K562 (cell line): ENCODE results near the gene MDC1. TPM values are rescaled to one million over a fixed set of nuclear protein-coding genes. Genes with fewer than 3 reads are reported as not detected.

Source experiments
- AFF4 ChIP-seq: sonication (generic); formaldehyde crosslinking; IDR thresholded peaks from 2 replicates; pipeline ENCODE4 v1.8.0; 2023; ENCODE audit warnings: mild to moderate bottlenecking, missing genetic modification reagents
- ARID3A ChIP-seq: IDR thresholded peaks from 2 replicates; pipeline ENCODE4 v1.6.1; 2012; ENCODE audit warnings: low read depth, low read length, improper control_type of control experiment, borderline replicate concordance
- ATF1 ChIP-seq, 2 experiments: fragments of 450-650 bp in 1 of 2; IDR thresholded peaks; 2 replicates each; pipeline ENCODE4 v1.6.1; 2016; ENCODE audit warnings: missing compliant biosample characterization in 1 of 2, missing genetic modification characterization in 1 of 2
- CTCFL ChIP-seq: IDR thresholded peaks from 2 replicates; pipeline ENCODE4 v1.6.1; 2011; ENCODE audit warnings: borderline replicate concordance, low read depth, mild to moderate bottlenecking, moderate library complexity, low read length; ENCODE audit not compliant: insufficient read depth, poor library complexity, severe bottlenecking
- HDAC1 ChIP-seq, 2 experiments: fragments of 450-650 bp; IDR thresholded peaks; 2 replicates each; pipeline ENCODE4 v1.6.1; 2016 to 2017; ENCODE audit warnings: inconsistent platforms in 1 of 2, mild to moderate bottlenecking in 1 of 2, moderate library complexity in 1 of 2
- IFI16 ChIP-seq: fragments of 250-450 bp; sonication (Bioruptor Pico); IDR thresholded peaks from 2 replicates; pipeline ENCODE4 v2.1.2; 2022; ENCODE audit warnings: mild to moderate bottlenecking, inconsistent platforms
- MLX ChIP-seq, 2 experiments: fragments of 450-650 bp in 1 of 2; sonication (generic) in 1 of 2; formaldehyde crosslinking; conservative IDR thresholded peaks; 2 replicates each; pipeline versions ENCODE4 v1.4.0 to v1.8.1; 2020 to 2022; ENCODE audit warnings: mild to moderate bottlenecking in 1 of 2, missing genetic modification reagents in 1 of 2
- PTBP1 ChIP-seq: fragments of 200-400 bp; formaldehyde crosslinking; IDR thresholded peaks from 2 replicates; pipeline ENCODE4 v1.6.1; 2017; ENCODE audit warnings: low read depth, low read length
- RBBP5 ChIP-seq: fragments of 200-600 bp; sonication (generic); IDR thresholded peaks from 2 replicates; pipeline ENCODE4 v1.6.1; 2012; ENCODE audit warnings: borderline replicate concordance, mild to moderate bottlenecking, low read length, control low read depth, inconsistent platforms; ENCODE audit not compliant: insufficient read depth, poor library complexity, severe bottlenecking
- RBM25 ChIP-seq: fragments of 200-400 bp; formaldehyde crosslinking; IDR thresholded peaks from 2 replicates; pipeline ENCODE4 v1.6.1; 2018; ENCODE audit warnings: low read length, low read depth, moderate library complexity; ENCODE audit not compliant: severe bottlenecking
- TGIF2 ChIP-seq: sonication (generic); formaldehyde crosslinking; IDR thresholded peaks from 2 replicates; pipeline ENCODE4 v1.8.1; 2022; ENCODE audit warnings: mild to moderate bottlenecking, missing genetic modification reagents, moderate library complexity
- TRIM25 ChIP-seq: fragments of 450-650 bp; IDR thresholded peaks from 2 replicates; pipeline ENCODE4 v1.7.0; 2016; ENCODE audit warnings: borderline replicate concordance
- ZBTB8A ChIP-seq: fragments of 450-650 bp; IDR thresholded peaks from 2 replicates; pipeline ENCODE4 v1.6.1; 2018; ENCODE audit warnings: mild to moderate bottlenecking, moderate library complexity; ENCODE audit not compliant: partially characterized antibody
- ZNF408 ChIP-seq: fragments of 250-450 bp; sonication (Bioruptor Pico); IDR thresholded peaks from 2 replicates; pipeline ENCODE4 v1.4.0; 2020; ENCODE audit warnings: low read depth, mild to moderate bottlenecking, moderate library complexity
- polyA plus RNA-seq, 8 experiments: library from polyadenylated mRNA; depleted of rRNA in 4 of 8; stranded (reverse) in 5 of 8; unstranded in 3 of 8; fragments of >200 nt; fragmentation: Nextera tagmentation in 2 of 8; fragmentation: Illumina TruSeq in 1 of 8; extraction: Ambion mirVana in 2 of 8; extraction: Trizol in 1 of 8; gene quantifications; 2 replicates each; pipeline versions ENCODE4 v1.2.1 to v1.2.3, GENCODE V29; 2011 to 2014; ENCODE audit warnings: inconsistent platforms in 1 of 8, missing spikeins in 1 of 8
- total RNA-seq, 7 experiments: library from RNA; depleted of rRNA in 6 of 7; stranded (reverse); fragments of >200 nt in 6 of 7; fragmentation: Illumina TruSeq in 2 of 7; extraction: Trizol in 2 of 7; gene quantifications; 2 replicates each; pipeline versions ENCODE4 v1.2.1 to v1.2.3, GENCODE V29; 2011 to 2021; ENCODE audit warnings: low replicate concordance in 1 of 7

Gene MDC1
- total and polyA plus RNA-seq, 9 of the 15 experiments (the other 6 are each of a cell fraction or from before 2014, with no cell fraction given) = 8.2 to 114 (median 20.0) TPM

GRCh38 chr6:30721198-30722024, 4.3 kb upstream of the MDC1 start (continued):
- no peak for TF ChIP-seq RBBP5
- no peak for TF ChIP-seq ZNF408
- peak; percentile 86; the same call in 1 of the 2 replicates for TF ChIP-seq TGIF2 (CRISPR knock-in tag)
- TF ChIP-seq AFF4 (CRISPR knock-in tag) = peak; percentile 23; the same call in 1 of the 2 replicates
- peak; percentile 89 for TF ChIP-seq CTCFL
- 0 out of 2 replicates have a peak, but pooled peaks have one; percentile 4 for TF ChIP-seq ATF1 (CRISPR knock-in tag; IDR thresholded peaks at IDR 0.05)
- peak; percentile 84 for TF ChIP-seq ATF1 (tag; IDR thresholded peaks at IDR 0.05)
- TF ChIP-seq IFI16 (CRISPR knock-in tag) = no peak
- no peak for TF ChIP-seq RBM25
- peak in 1 of 2 experiments; percentile 96; a peak in 2 of 4 replicates for TF ChIP-seq MLX (CRISPR knock-in tag; conservative IDR thresholded peaks at IDR 0.05)
- no peak for TF ChIP-seq TRIM25
- no peak for TF ChIP-seq ZBTB8A
- 0 out of 2 replicates have a peak, but pooled peaks have one; percentile 26 for TF ChIP-seq PTBP1
- peak in 1 of 2 experiments; percentile 95; a peak in 2 of 4 replicates for TF ChIP-seq HDAC1 (IDR thresholded peaks at IDR 0.05)
- TF ChIP-seq ARID3A = no peak
